NCI-H2227 (cell line): ENCODE data around the gene PIK3R3.
"Not testable (repeated sequence)": the region's sequence is repeated elsewhere in the genome, so short reads cannot be mapped to it uniquely, and the experiment has no call there.

Experiments
- DNase-seq: peaks from one replicate; lab custom pipeline; 2025; ENCODE audit not compliant: unreplicated experiment; lab: John Stamatoyannopoulos, UW

The PIK3R3 gene

GRCh38 chr1:46070164-46070814 lies 62.1 kb downstream of the PIK3R3 start:
- DNase-seq = no peak

- DNase-seq = no peak
These were observed 63.9 kb downstream of the PIK3R3 start for GRCh38 chr1:46068525-46068924.

- DNase-seq = no peak
These were observed 64.8 kb downstream of the PIK3R3 start for GRCh38 chr1:46067652-46068051.

GRCh38 chr1:46065405-46065804 lies 67.0 kb downstream of the PIK3R3 start:
- DNase-seq = no peak

GRCh38 chr1:46064708-46065107 lies 67.7 kb downstream of the PIK3R3 start:
- DNase-seq = no peak

GRCh38 chr1:46062651-46063319 lies 69.6 kb downstream of the PIK3R3 start:
- DNase-seq = no peak

- no peak for DNase-seq
These were observed 71.3 kb downstream of the PIK3R3 start for GRCh38 chr1:46061146-46061545.

GRCh38 chr1:46058936-46059335 lies 73.5 kb downstream of the PIK3R3 start:
- DNase-seq = no peak

- no peak for DNase-seq
These were observed 74.6 kb downstream of the PIK3R3 start for GRCh38 chr1:46057781-46058180.

GRCh38 chr1:46057215-46057614 lies 75.2 kb downstream of the PIK3R3 start:
- DNase-seq = not testable (repeated sequence)

GRCh38 chr1:46056325-46056724 lies 76.1 kb downstream of the PIK3R3 start:
- DNase-seq = no peak

- no peak for DNase-seq
These were observed 78.7 kb downstream of the PIK3R3 start for GRCh38 chr1:46053734-46054133.

- no peak for DNase-seq
These were observed 88.3 kb downstream of the PIK3R3 start for GRCh38 chr1:46044116-46044515.

GRCh38 chr1:46043458-46044017 lies 88.9 kb downstream of the PIK3R3 start:
- DNase-seq = no peak

- no peak for DNase-seq
These were observed 90.5 kb downstream of the PIK3R3 start for GRCh38 chr1:46041974-46042373.

GRCh38 chr1:46041551-46041950 lies 90.9 kb downstream of the PIK3R3 start:
- DNase-seq = no peak

- DNase-seq = no peak
These were observed 92.8 kb downstream of the PIK3R3 start for GRCh38 chr1:46039571-46040052.

GRCh38 chr1:46036894-46037839 lies 95.3 kb downstream of the PIK3R3 start:
- peak; percentile 89 for DNase-seq

- no peak for DNase-seq
These were observed 97.6 kb downstream of the PIK3R3 start for GRCh38 chr1:46034601-46035516.
